Measurements from ENCODE around the gene VEPH1. TPM values are rescaled to one million over a fixed set of nuclear protein-coding genes. Genes with fewer than 3 reads are reported as not detected.

The VEPH1 gene
- total RNA-seq, 1 donor from 2014 or later, result 139 TPM

GRCh38 chr3:157285141-157285540 lies 218.1 kb downstream of the VEPH1 start:
- no peak for DNase-seq
- no peaks in the 10 kb centered on the region for H3K27me3 ChIP-seq
- no peak overlapping the region for H3K4me3 ChIP-seq
- no peaks in the 10 kb centered on the region for H3K9me3 ChIP-seq
- no peaks in the 10 kb centered on the region for H3K36me3 ChIP-seq
- H3K27ac ChIP-seq, result no peak overlapping the region
- peaks cover 8% of the 10 kb centered on the region for H3K4me1 ChIP-seq
- no peak for ATAC-seq
- intact Hi-C loops (cut with DNase I), result no loop called here
- TF ChIP-seq CTCF (IDR thresholded peaks at IDR 0.05), result no peak

GRCh38 chr3:157284688-157285087 lies 218.5 kb downstream of the VEPH1 start:
- Histone ChIP-seq H3K4me1 (peaks cover 8% of the 10 kb centered on the region), H3K4me3 (no peak overlapping the region), H3K36me3 (no peaks in the 10 kb centered on the region), H3K9me3 (no peaks in the 10 kb centered on the region), H3K27ac (no peak overlapping the region), H3K27me3 (no peaks in the 10 kb centered on the region)
- ATAC-seq, result no peak
- no peak for TF ChIP-seq CTCF (IDR thresholded peaks at IDR 0.05)
- no peak for DNase-seq
- intact Hi-C loops (cut with DNase I), result no loop called here

- no peak for TF ChIP-seq CTCF (IDR thresholded peaks at IDR 0.05)
- Histone ChIP-seq H3K36me3 (no peaks in the 10 kb centered on the region), H3K4me3 (no peak overlapping the region), H3K27ac (peak overlapping the region; percentile 37), H3K27me3 (no peaks in the 10 kb centered on the region), H3K9me3 (no peaks in the 10 kb centered on the region), H3K4me1 (peaks cover 8% of the 10 kb centered on the region)
- peak; percentile 88 for ATAC-seq
- DNase-seq, result no peak
- intact Hi-C loops (cut with DNase I), result no loop called here
Observed at GRCh38 chr3:157282261-157283191, 220.7 kb downstream of the VEPH1 start.

- DNase-seq (no peak), ATAC-seq (no peak)
- Histone ChIP-seq H3K27ac (no peak overlapping the region), H3K9me3 (no peaks in the 10 kb centered on the region), H3K27me3 (no peaks in the 10 kb centered on the region), H3K4me1 (peaks cover 8% of the 10 kb centered on the region), H3K36me3 (no peaks in the 10 kb centered on the region), H3K4me3 (no peak overlapping the region)
- intact Hi-C loops (cut with DNase I), result no loop called here
- TF ChIP-seq CTCF (IDR thresholded peaks at IDR 0.05), result no peak
Observed at GRCh38 chr3:157280786-157281185, 222.4 kb downstream of the VEPH1 start.

- Histone ChIP-seq H3K9me3 (no peaks in the 10 kb centered on the region), H3K27ac (no peak overlapping the region), H3K27me3 (no peaks in the 10 kb centered on the region), H3K36me3 (no peaks in the 10 kb centered on the region), H3K4me3 (no peak overlapping the region), H3K4me1 (peaks cover 8% of the 10 kb centered on the region)
- DNase-seq (no peak), ATAC-seq (no peak)
- intact Hi-C loops (cut with DNase I), result no loop called here
- TF ChIP-seq CTCF (IDR thresholded peaks at IDR 0.05), result no peak
Observed at GRCh38 chr3:157280354-157280753, 222.9 kb downstream of the VEPH1 start.
